Islet precursor cell (in vitro differentiated cells): ENCODE measurements around the gene DPCD.

Experiments
- DNase-seq: peaks from one replicate; pipeline ENCODE4 v3.0.0-alpha.2; 2018

The DPCD gene

DNA sequence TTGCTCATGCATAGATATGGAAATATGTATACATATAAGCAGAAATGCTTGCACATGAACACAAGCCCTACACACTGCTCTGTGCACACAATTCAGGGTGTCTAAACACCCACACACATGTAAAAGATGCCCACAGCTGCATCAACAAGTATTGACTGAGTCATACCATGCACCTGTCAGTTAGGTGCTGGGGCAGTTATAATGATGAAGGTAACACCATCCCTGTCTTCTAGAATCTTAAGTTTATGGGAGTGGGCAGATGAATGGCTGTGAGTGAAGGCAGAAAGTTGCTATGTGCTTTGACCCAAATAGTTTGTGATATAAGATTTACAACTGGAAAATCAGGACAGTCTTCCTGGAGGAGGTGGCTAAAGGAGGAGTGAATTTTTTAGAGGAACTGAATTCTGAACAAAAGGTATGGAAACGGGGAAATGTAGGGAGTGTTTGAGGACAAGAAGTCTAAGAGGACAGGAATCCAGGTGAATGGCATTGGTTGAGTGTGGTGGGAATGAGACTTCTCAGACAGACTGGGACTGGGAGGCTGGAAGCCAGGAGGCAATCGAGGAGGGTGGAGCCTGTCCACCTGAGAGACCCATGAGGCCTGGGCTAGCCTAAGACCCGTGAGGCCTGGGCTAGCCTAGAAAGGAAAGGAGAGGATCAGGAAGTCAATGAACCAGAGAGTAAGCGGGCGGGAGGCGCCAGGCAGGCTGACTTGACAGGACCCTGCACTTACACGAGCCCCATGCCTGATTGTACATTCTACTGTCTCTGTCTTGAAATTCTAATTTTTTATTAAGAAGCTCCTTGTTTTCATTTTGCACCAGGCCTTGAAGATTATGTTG is 20.7 kb upstream of the DPCD start:
- DNase-seq = peak; percentile 49

GRCh38 chr10:101568054-101568745 is 19.9 kb upstream of the DPCD start:
- DNase-seq = peak; percentile 37

DNA sequence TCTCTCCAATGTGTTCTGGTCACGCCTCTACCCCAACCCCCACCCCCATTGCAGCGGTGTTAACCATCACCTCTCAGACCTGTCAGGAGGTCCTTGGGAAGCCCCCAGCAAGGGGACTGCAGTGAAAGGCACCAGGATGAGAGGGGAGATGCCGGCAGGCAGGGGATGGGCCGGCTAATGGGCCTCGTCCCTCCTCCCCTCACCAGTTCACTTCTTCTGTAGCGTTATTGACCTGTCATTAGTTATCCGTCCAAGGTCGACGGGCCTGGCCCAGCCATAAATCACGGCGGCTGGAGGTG is 18.8 kb upstream of the DPCD start:
- DNase-seq = no peak

GRCh38 chr10:101569622-101570427 is 18.3 kb upstream of the DPCD start:
- DNase-seq = peak; percentile 85

DNA sequence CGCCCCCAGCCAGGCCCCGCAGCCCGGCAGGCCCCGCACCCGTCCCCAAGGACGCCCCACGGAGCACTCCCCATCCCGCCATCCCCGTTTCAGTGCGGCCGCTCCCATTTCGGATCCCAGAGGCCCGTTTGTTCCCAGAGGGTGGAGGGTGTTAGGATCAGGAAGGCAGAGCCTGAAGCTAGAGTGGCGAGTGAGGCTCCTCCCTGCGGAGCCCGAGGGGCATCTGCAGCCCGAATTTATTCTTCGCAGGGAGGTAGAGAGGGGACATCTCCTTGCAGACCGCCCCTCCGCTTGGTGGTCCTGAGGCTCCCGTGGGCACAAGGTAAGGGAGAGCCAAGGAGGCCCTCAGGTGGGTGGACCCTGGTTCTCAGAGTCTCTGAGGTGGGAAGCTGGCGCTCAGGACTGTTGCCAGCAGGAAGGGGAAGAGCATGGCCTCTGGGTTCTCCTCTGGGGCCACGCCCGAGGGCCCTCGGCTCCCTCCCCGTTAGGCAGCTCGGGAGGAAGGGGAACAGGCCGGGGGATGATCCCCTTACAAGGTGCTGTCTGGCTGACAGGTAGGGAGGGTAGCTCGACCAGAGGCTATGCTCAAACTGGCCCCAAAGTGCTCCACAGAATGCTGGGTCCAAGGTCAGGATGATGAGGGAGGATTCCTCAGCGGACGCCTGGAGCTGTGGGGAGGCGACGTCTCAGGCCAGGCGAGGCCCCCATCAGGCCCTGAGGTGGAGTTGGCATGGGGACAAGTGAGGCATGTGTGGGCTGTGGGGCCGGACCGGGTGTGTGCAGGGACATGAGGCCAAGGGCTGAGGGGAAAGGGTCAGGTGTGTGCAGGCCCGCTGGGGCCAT is 17.5 kb upstream of the DPCD start:
- no peak for DNase-seq

DNA sequence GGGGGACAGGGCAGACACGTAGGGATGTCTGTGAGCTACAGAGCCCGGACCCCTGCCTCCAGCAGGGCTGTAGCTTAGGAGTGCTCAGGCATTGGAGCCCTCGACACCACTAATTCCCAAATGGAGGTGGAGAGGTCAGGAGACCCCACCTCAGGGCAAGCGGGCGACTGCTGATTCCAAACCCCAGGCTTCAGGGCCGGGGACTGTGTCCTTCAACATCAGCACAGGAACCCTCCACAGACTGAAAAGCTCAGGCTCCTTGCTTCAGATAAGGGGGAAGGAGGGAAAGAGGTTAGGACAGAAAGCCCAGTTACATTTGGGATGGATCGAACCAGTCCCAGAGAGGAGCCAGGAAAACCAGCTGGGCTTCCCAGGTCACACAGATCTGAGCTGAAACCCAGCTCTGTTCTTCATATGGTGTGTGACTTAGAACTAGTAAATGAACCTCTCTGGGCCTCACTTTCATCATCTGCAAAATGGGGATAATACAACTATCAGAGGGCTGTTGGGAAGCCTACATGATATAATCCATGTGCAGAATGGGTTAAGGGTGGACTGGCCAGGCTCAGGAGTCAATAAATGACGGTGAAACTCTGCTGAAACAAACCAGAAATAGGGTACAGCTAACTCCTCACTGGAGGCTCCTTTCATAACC is 16.7 kb upstream of the DPCD start:
- DNase-seq = no peak

- DNase-seq = no peak
Observed at GRCh38 chr10:101572126-101572525, 16.0 kb upstream of the DPCD start.

GRCh38 chr10:101572785-101573184 is 15.3 kb upstream of the DPCD start:
- no peak for DNase-seq

GRCh38 chr10:101573885-101574753 is 14.0 kb upstream of the DPCD start:
- no peak for DNase-seq

DNA sequence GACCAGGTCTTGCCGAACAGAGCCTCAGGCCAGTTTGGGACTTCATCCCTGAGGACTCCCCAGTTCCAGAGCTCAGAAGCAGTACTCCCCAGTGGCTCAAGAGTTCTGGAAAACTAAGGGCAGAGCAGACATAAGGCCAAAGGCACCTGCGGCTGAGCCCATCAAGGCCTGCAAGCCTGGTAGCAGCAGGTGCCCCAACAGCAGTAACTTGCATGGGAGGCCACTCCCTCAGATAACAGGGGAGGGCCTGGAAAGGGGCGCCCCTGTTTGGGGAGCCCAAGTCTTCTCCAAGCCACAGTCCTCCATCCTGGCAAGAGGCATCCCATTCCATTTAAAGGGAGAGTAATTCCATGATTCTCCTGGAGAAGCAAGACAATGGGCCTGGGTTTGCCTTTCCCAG is 13.0 kb upstream of the DPCD start:
- no peak for DNase-seq

DNA sequence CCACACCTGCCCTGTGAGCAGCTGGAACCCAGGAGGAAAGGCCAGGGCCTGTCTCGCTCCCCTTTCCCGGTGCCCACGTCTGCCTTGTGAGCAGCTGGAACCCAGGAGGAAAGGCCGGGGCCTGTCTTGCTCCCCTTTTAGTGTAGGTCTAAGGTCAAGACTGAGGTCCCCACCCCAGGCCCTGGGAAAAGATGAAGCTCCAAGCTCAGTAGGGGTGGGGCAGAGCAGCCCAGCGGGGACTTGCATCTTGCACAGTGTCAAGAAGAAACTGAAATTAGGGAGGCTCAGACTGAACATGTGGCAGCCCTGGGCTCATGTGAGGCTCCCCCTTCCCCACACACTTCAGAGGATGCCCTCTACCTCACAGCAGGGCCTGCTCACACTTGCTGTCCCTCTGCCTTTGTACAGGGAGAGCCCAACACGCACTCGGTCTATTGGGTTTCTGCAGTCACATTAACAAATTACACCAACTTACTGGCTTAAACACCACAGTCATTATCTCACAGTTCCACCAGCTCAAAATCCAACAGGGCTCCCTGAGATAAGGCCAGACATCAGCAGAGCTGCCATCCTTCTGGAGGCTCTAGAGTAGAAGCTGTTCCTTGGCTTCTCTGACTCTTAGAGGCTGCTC is 12.4 kb upstream of the DPCD start:
- no peak for DNase-seq

DNA sequence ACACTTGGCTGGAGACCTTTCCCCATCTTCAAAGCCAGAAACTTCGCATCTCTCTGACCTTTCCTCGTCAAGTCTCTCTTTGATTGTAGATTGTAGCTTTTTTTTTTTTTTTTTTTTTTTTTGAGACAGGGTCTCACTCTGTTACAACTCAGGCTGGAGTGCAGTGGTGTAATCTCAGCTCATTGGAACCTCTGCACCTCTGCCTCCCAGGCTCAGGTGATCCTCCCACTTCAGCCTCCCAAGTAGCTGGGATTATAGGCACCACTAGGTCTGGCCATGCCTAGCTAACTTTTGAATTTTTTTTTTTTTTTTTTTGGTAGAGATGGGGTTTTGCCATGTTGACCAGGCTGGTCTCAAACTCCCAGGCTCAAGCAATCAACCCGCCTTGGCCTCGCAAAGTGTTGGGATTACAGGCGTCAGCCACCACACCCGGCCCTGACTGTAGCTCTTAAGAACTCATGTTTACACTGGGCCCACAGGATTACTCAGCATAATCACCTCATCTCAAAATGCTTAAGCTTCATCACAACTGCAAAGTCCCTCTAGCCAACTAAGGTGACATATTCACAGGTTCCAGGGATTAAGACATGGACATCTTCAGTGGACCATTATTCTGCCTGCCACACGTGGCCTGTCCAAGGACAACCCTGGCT is 11.8 kb upstream of the DPCD start:
- DNase-seq = no peak

GRCh38 chr10:101577121-101577871 is 10.8 kb upstream of the DPCD start:
- no peak for DNase-seq

GRCh38 chr10:101578192-101578591 is 9.9 kb upstream of the DPCD start:
- no peak for DNase-seq

- DNase-seq = no peak
Observed at GRCh38 chr10:101578803-101579515, 9.2 kb upstream of the DPCD start.

GRCh38 chr10:101579516-101579870 is 8.6 kb upstream of the DPCD start:
- DNase-seq = no peak

GRCh38 chr10:101580486-101581399 is 7.4 kb upstream of the DPCD start:
- DNase-seq = no peak

DNA sequence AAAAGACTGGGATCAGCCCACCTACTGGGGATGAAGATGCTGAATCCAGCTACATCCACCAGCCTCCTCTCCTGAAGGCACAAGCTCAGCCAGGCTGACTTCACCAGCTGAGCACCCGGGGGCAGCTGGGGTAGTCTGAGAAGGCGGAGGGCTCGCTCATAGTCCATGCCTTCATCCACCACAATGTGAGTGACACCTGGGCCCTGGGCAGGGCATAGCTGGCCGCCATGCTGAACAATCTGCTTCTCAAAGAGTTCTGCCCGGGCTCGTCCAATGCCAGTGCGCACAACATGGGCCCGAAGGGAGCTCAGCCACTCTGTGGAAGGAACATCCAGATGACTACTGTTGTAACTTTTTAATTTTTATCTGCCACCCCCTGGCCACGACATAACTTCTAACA is 2.3 kb upstream of the DPCD start:
- DNase-seq = no peak
